A673 (cell line): Measurements from ENCODE around the gene RAET1E. TPM values are rescaled to one million over a fixed set of nuclear protein-coding genes. Genes with fewer than 3 reads are reported as not detected.
"Not testable (repeated sequence)": the region's sequence is repeated elsewhere in the genome, so short reads cannot be mapped to it uniquely, and the experiment has no call there.

Experiments used
- BruUV-seq: library from RNA; stranded (reverse); fragments of 400-500 nt; replicated peaks from 2 replicates; lab custom pipeline; 2021; lab: Mats Ljungman, UMichigan
- CTCF ChIA-PET: fragments of 300-600 bp; sonication (Branson Sonifier 250); formaldehyde crosslinking; loops from one replicate; lab custom pipeline; 2022; ENCODE audit warnings: antibody characterized with exemption; lab: Charles Lee
- POLR2A ChIA-PET: fragments of 300-600 bp; sonication (Branson Sonifier 250); formaldehyde crosslinking; loops from one replicate; lab custom pipeline; 2022; ENCODE audit warnings: antibody characterized with exemption; ENCODE audit not compliant: low non-redundant PET; lab: Charles Lee
- DNase-seq: peaks from one replicate; pipeline ENCODE4 v3.0.0-alpha.2; 2015; ENCODE audit warnings: low spot score
- H3K27ac ChIP-seq: fragments of 200-600 bp; sonication (generic); 2 replicates; pipeline ENCODE4 v1.5.1; 2016; ENCODE audit warnings: mixed run types, low read depth, mild to moderate bottlenecking, mixed read lengths, antibody characterized with exemption, low read length; ENCODE audit not compliant: poor library complexity, severe bottlenecking
- H3K27me3 ChIP-seq: fragments of 200-600 bp; sonication (generic); replicated peaks from 2 replicates; pipeline ENCODE4 v1.6.1; 2017; ENCODE audit warnings: mixed run types, low read depth, mild to moderate bottlenecking, mixed read lengths, antibody characterized with exemption, low read length; ENCODE audit not compliant: insufficient read depth, poor library complexity
- H3K36me3 ChIP-seq: fragments of 200-600 bp; sonication (generic); 2 replicates; pipeline ENCODE4 v1.6.1; 2016; ENCODE audit warnings: mixed run types, mild to moderate bottlenecking, mixed read lengths, antibody characterized with exemption, low read length; ENCODE audit not compliant: insufficient read depth, poor library complexity, severe bottlenecking
- H3K4me1 ChIP-seq: fragments of 200-600 bp; sonication (generic); 2 replicates; pipeline ENCODE4 v1.6.1; 2017; ENCODE audit warnings: mixed run types, mild to moderate bottlenecking, mixed read lengths, antibody characterized with exemption, low read length; ENCODE audit not compliant: insufficient read depth, poor library complexity, severe bottlenecking
- H3K4me3 ChIP-seq: fragments of 200-600 bp; sonication (generic); 2 replicates; pipeline ENCODE4 v1.5.1; 2016; ENCODE audit warnings: low read depth, mixed run types, mild to moderate bottlenecking, mixed read lengths, low read length; ENCODE audit not compliant: poor library complexity, severe bottlenecking
- H3K9me3 ChIP-seq: fragments of 200-600 bp; sonication (generic); 2 replicates; pipeline ENCODE4 v1.6.1; 2016; ENCODE audit warnings: mixed run types, low read depth, mild to moderate bottlenecking, mixed read lengths, antibody characterized with exemption, low read length; ENCODE audit not compliant: poor library complexity, severe bottlenecking
- CTCF ChIP-seq: fragments of 300-800, 200-600 bp; sonication (generic); conservative IDR thresholded peaks from 2 replicates; pipeline ENCODE4 v1.5.1; 2017; ENCODE audit warnings: low read depth, mild to moderate bottlenecking, antibody characterized with exemption, low read length, moderate library complexity, mixed read lengths
- EZH2 ChIP-seq: fragments of 200-600 bp; sonication (generic); IDR thresholded peaks from 2 replicates; pipeline ENCODE4 v1.6.1; 2017; ENCODE audit warnings: borderline replicate concordance, low read depth, mild to moderate bottlenecking, mixed read lengths, antibody characterized with exemption, low read length; ENCODE audit not compliant: poor library complexity, severe bottlenecking
- intact Hi-C: fragments of 100-400 bp; cut with micrococcal nuclease; formaldehyde crosslinking; loops from one replicate; pipeline ENCODE4 v1.10.0; 2022; ENCODE audit not compliant: unreplicated experiment
- total RNA-seq: library from RNA; stranded (reverse); gene quantifications from 2 replicates; pipeline ENCODE4 v1.2.3, GENCODE V29; 2021

The RAET1E gene
- total RNA-seq, 1 experiment from 2014 or later: 3.2 TPM

GRCh38 chr6:149939909-149940671, 42.2 kb upstream of the RAET1E start:
- POLR2A ChIA-PET: no interaction called here
- CTCF ChIA-PET: no interaction called here
- Histone ChIP-seq H3K4me3 (no peak overlapping the region), H3K27me3 (peaks cover 23% of the 10 kb centered on the region), H3K9me3 (no peaks in the 10 kb centered on the region), H3K4me1 (no peaks in the 10 kb centered on the region), H3K27ac (no peak overlapping the region), H3K36me3 (no peaks in the 10 kb centered on the region)
- TF ChIP-seq EZH2: no peak
- no peak for TF ChIP-seq CTCF
- BruUV-seq: no TSS peak
- intact Hi-C loops: loop anchor here (10.0 kb wide), 2 partner anchors 395 to 455 kb away; no protein-coding TSS in a partner anchor
- no peak for DNase-seq

DNA sequence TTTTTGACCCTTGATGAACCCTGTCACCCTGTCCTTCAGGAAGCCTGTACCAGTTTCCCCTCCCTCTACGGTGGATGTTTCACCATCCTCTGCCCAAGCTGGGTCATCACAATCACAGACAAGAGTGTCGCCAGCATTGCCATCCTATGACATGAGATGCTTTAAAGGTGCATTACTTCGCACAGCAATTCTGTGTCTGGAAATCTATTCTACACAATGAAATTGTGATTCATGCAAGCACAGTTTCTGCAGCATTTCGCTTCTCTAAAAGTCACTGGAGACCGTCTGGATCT, 41.4 kb upstream of the RAET1E start:
- BruUV-seq: no TSS peak
- H3K9me3 ChIP-seq: no peaks in the 10 kb centered on the region
- peaks cover 23% of the 10 kb centered on the region for H3K27me3 ChIP-seq

GRCh38 chr6:149938571-149939355, 40.9 kb upstream of the RAET1E start:
- ChIA-PET CTCF (no interaction called here), POLR2A (no interaction called here)
- no peak for TF ChIP-seq CTCF
- no peak for TF ChIP-seq EZH2
- Histone ChIP-seq H3K9me3 (no peaks in the 10 kb centered on the region), H3K27me3 (peaks cover 23% of the 10 kb centered on the region), H3K27ac (no peak overlapping the region), H3K4me3 (peak overlapping the region; percentile 42), H3K4me1 (no peaks in the 10 kb centered on the region), H3K36me3 (no peaks in the 10 kb centered on the region)
- no TSS peak for BruUV-seq
- DNase-seq: no peak
- intact Hi-C loops: loop anchor here (10.0 kb wide), 2 partner anchors 396 to 456 kb away; no protein-coding TSS in a partner anchor

More for the DNA sequence above, 41.4 kb upstream of the RAET1E start:
- DNase-seq: no peak
- Histone ChIP-seq H3K27ac (no peak overlapping the region), H3K4me1 (no peaks in the 10 kb centered on the region), H3K4me3 (no peak overlapping the region), H3K36me3 (no peaks in the 10 kb centered on the region)
- intact Hi-C loops: loop anchor here (10.0 kb wide), 2 partner anchors 395 to 455 kb away; no protein-coding TSS in a partner anchor
- TF ChIP-seq EZH2: no peak
- no peak for TF ChIP-seq CTCF
- POLR2A ChIA-PET: no interaction called here
- CTCF ChIA-PET: no interaction called here

- H3K4me3 ChIP-seq: peak overlapping the region; percentile 42
- DNase-seq, H3K36me3 ChIP-seq, BruUV-seq, H3K9me3 ChIP-seq, CTCF ChIA-PET, H3K4me1 ChIP-seq, POLR2A ChIA-PET, H3K27ac ChIP-seq: not testable (repeated sequence)
- intact Hi-C loops: loop anchor here (10.0 kb wide), 2 partner anchors 397 to 457 kb away; no protein-coding TSS in a partner anchor
- peaks cover 23% of the 10 kb centered on the region for H3K27me3 ChIP-seq
These were observed 40.2 kb upstream of the RAET1E start for GRCh38 chr6:149938013-149938570.
